K562 (cell line): ENCODE data around the gene ZMYND8. TPM values are rescaled to one million over a fixed set of nuclear protein-coding genes. Genes with fewer than 3 reads are reported as not detected.

Source experiments
- BHLHE40 ChIP-seq: IDR thresholded peaks from 2 replicates; pipeline ENCODE4 v1.6.1; 2011; ENCODE audit warnings: low read length, improper control_type of control experiment
- DLX4 ChIP-seq: fragments of 250-450 bp; sonication (Bioruptor Pico); IDR thresholded peaks from 2 replicates; pipeline ENCODE4 v1.6.1; 2021; ENCODE audit warnings: mild to moderate bottlenecking
- GTF2F1 ChIP-seq: IDR thresholded peaks from 2 replicates; pipeline ENCODE4 v1.6.1; 2011; ENCODE audit warnings: low read depth, low read length, improper control_type of control experiment
- KAT7 ChIP-seq: sonication (generic); formaldehyde crosslinking; IDR thresholded peaks from 2 replicates; pipeline ENCODE4 v1.8.0; 2022; ENCODE audit warnings: missing genetic modification reagents, mild to moderate bottlenecking, borderline replicate concordance
- PBX2 ChIP-seq, 2 experiments: IDR thresholded peaks in 1 of 2; conservative IDR thresholded peaks in 1 of 2; 2 replicates each; pipeline ENCODE4 v1.6.1; 2016; ENCODE audit warnings: low read depth in 2 of 2, mild to moderate bottlenecking in 1 of 2, missing compliant biosample characterization in 1 of 2, missing genetic modification characterization in 1 of 2, moderate library complexity in 1 of 2
- ZNF174 ChIP-seq: fragments of 250-450 bp; sonication (Bioruptor Pico); IDR thresholded peaks from 2 replicates; pipeline ENCODE4 v1.4.0; 2020; ENCODE audit warnings: mild to moderate bottlenecking
- polyA plus RNA-seq, 8 experiments: library from polyadenylated mRNA; depleted of rRNA in 4 of 8; stranded (reverse) in 5 of 8; unstranded in 3 of 8; fragments of >200 nt; fragmentation: Nextera tagmentation in 2 of 8; fragmentation: Illumina TruSeq in 1 of 8; extraction: Ambion mirVana in 2 of 8; extraction: Trizol in 1 of 8; gene quantifications; 2 replicates each; pipeline versions ENCODE4 v1.2.1 to v1.2.3, GENCODE V29; 2011 to 2014; ENCODE audit warnings: inconsistent platforms in 1 of 8, missing spikeins in 1 of 8
- total RNA-seq, 7 experiments: library from RNA; depleted of rRNA in 6 of 7; stranded (reverse); fragments of >200 nt in 6 of 7; fragmentation: Illumina TruSeq in 2 of 7; extraction: Trizol in 2 of 7; gene quantifications; 2 replicates each; pipeline versions ENCODE4 v1.2.1 to v1.2.3, GENCODE V29; 2011 to 2021; ENCODE audit warnings: low replicate concordance in 1 of 7
- TF ChIP-seq, protein P1 (sequence below), 2 experiments: fragments of 450-650 bp; formaldehyde crosslinking in 1 of 2; IDR thresholded peaks; 2 replicates each; pipeline versions ENCODE4 v1.4.0 to v1.6.1; 2014 to 2020; ENCODE audit warnings: mild to moderate bottlenecking in 2 of 2, borderline replicate concordance in 1 of 2, low read depth in 1 of 2
- TF ChIP-seq, protein P2 (sequence below), 2 experiments: IDR thresholded peaks; 2 replicates each; pipeline ENCODE4 v1.6.1; 2012; ENCODE audit warnings: improper control_type of control experiment in 2 of 2, low read depth in 2 of 2, low read length in 2 of 2, borderline replicate concordance in 1 of 2
- TF ChIP-seq, protein P3 (sequence below): fragments of 250-450 bp; sonication (Bioruptor Pico); IDR thresholded peaks from 2 replicates; pipeline ENCODE4 v1.8.0; 2022; ENCODE audit warnings: inconsistent platforms, mild to moderate bottlenecking, moderate library complexity, borderline replicate concordance

Gene ZMYND8
- total and polyA plus RNA-seq, 9 of the 15 experiments (the other 6 are each of a cell fraction or from before 2014, with no cell fraction given) = 31.8 to 148 (median 71.9) TPM

DNA sequence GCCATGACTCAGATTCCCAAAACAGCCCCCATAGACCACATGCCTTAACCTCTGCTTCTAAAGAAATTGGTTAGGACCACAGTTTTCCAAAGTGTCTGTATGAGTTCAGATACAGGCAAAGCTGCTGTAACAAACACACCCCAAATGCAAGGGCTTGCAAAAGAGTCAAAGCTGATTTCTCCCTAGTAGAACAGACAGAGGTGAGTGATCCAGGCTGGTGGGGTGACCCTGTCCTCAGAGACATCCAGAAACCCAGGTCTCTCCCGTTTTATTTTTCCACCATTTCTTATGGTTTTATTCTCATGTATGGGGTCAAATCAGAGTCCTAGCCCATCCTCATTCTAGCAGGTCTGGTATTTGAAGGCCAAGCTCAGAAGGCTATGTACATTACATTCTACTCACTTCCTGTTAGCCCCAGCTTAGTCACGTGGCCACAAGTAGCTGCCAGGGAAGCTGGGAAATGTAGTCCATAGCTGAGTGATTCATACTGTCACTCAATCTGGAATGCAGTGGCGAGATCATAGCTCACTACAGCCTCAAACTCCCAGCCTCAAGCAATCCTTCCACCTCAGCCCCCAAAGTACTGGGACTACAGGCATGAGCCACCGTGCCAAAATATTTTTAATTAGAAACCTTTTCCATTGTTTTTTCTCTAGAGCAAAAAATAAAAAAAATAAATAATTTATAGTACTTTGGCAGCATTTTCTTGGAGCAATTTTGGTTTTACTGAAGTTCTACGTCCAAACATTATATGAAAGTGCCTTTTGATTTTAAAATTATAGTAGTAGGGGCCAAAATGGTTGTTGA, 175.2 kb downstream of the ZMYND8 start (continued):
- TF ChIP-seq, protein P1, sequence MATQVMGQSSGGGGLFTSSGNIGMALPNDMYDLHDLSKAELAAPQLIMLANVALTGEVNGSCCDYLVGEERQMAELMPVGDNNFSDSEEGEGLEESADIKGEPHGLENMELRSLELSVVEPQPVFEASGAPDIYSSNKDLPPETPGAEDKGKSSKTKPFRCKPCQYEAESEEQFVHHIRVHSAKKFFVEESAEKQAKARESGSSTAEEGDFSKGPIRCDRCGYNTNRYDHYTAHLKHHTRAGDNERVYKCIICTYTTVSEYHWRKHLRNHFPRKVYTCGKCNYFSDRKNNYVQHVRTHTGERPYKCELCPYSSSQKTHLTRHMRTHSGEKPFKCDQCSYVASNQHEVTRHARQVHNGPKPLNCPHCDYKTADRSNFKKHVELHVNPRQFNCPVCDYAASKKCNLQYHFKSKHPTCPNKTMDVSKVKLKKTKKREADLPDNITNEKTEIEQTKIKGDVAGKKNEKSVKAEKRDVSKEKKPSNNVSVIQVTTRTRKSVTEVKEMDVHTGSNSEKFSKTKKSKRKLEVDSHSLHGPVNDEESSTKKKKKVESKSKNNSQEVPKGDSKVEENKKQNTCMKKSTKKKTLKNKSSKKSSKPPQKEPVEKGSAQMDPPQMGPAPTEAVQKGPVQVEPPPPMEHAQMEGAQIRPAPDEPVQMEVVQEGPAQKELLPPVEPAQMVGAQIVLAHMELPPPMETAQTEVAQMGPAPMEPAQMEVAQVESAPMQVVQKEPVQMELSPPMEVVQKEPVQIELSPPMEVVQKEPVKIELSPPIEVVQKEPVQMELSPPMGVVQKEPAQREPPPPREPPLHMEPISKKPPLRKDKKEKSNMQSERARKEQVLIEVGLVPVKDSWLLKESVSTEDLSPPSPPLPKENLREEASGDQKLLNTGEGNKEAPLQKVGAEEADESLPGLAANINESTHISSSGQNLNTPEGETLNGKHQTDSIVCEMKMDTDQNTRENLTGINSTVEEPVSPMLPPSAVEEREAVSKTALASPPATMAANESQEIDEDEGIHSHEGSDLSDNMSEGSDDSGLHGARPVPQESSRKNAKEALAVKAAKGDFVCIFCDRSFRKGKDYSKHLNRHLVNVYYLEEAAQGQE (IDR thresholded peaks at IDR 0.05; ENCODE audit: borderline replicate concordance) = peak; percentile 74
- TF ChIP-seq, protein P1 (CRISPR knock-in tag; IDR thresholded peaks at IDR 0.05; ENCODE audit: low read depth) = no peak
- no peak for TF ChIP-seq DLX4 (CRISPR knock-in tag)
- no peak for TF ChIP-seq ZNF174
- TF ChIP-seq GTF2F1 = no peak
- TF ChIP-seq, protein P2, sequence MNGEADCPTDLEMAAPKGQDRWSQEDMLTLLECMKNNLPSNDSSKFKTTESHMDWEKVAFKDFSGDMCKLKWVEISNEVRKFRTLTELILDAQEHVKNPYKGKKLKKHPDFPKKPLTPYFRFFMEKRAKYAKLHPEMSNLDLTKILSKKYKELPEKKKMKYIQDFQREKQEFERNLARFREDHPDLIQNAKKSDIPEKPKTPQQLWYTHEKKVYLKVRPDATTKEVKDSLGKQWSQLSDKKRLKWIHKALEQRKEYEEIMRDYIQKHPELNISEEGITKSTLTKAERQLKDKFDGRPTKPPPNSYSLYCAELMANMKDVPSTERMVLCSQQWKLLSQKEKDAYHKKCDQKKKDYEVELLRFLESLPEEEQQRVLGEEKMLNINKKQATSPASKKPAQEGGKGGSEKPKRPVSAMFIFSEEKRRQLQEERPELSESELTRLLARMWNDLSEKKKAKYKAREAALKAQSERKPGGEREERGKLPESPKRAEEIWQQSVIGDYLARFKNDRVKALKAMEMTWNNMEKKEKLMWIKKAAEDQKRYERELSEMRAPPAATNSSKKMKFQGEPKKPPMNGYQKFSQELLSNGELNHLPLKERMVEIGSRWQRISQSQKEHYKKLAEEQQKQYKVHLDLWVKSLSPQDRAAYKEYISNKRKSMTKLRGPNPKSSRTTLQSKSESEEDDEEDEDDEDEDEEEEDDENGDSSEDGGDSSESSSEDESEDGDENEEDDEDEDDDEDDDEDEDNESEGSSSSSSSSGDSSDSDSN (IDR thresholded peaks at IDR 0.05; ENCODE audit: borderline replicate concordance in 1 of 2, low read depth in 2 of 2, low read length in 2 of 2) = no peak
- TF ChIP-seq BHLHE40 = peak; percentile 40; the same call in 1 of the 2 replicates
- TF ChIP-seq KAT7 (CRISPR knock-in tag) = no peak
- peak; percentile 70 for TF ChIP-seq PBX2 (CRISPR knock-in tag; IDR thresholded peaks at IDR 0.05; ENCODE audit: low read depth)
- peak; percentile 84 for TF ChIP-seq PBX2 (tag; conservative IDR thresholded peaks at IDR 0.05; ENCODE audit: low read depth)
- TF ChIP-seq, protein P3, sequence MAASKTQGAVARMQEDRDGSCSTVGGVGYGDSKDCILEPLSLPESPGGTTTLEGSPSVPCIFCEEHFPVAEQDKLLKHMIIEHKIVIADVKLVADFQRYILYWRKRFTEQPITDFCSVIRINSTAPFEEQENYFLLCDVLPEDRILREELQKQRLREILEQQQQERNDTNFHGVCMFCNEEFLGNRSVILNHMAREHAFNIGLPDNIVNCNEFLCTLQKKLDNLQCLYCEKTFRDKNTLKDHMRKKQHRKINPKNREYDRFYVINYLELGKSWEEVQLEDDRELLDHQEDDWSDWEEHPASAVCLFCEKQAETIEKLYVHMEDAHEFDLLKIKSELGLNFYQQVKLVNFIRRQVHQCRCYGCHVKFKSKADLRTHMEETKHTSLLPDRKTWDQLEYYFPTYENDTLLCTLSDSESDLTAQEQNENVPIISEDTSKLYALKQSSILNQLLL (CRISPR knock-in tag) = no peak
